ENCODE results near the gene CFAP97D1. TPM values are rescaled to one million over a fixed set of nuclear protein-coding genes. Genes with fewer than 3 reads are reported as not detected.

CFAP97D1 gene
- polyA plus RNA-seq, 1 donor (not counting 4 experiments of a cell fraction or from before 2014, with no cell fraction given) = not detected

DNA sequence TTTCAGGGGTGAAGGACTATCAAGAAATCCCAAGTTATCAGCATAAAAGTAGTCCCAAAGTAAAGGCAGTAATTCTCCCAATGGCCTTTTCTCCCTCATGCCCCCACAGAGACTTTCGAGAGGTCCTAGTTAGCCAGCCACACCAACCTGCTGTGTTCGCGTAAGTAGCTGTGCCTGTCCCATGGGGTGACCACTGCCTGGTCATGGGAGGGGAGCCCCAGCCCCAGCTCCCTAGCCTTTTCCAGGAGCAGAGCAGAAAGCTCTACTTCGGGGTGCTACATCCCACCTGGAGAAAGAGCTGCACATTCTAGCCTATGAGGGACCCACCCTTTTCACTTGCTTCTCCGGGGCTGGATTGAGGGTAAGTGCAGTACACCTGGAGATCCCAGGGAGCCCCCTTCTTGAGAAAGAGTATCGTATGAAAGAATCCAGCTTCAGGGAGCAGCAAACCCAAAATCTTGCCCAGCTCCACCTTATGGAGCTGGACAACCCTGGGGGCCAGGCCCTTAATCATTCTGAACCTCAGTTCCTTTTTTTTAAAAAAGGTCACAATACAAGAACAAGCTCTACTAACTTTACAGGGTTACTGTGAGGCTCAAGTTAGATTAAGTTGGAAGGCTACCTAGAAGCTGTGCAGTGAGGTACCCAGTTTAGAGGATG lies 13.1 kb upstream of the CFAP97D1 start:
- Histone ChIP-seq H2AFZ (ENCODE audit: control insufficient read depth, low read length) (no peak overlapping the region), H3K9ac (ENCODE audit: control insufficient read depth, extremely low read depth, insufficient read depth, low read length) (no peak overlapping the region), H3K9me1 (ENCODE audit: control insufficient read depth, extremely low read depth, insufficient read depth, low read length) (no peaks in the 10 kb centered on the region), H3K4me3 (ENCODE audit: control insufficient read depth in 2 of 3, extremely low read depth in 1 of 3, insufficient read depth in 2 of 3, low read depth in 1 of 3, low read length in 3 of 3) (no peak overlapping the region), H3K9me3 (ENCODE audit: control insufficient read depth, low read depth, low read length) (no peaks in the 10 kb centered on the region), H3K4me1 (ENCODE audit: control insufficient read depth, extremely low read depth, insufficient read depth, low read length) (no peaks in the 10 kb centered on the region), H3K27me3 (ENCODE audit: control insufficient read depth, extremely low read depth, insufficient read depth, low read length) (no peaks in the 10 kb centered on the region), H3K4me2 (ENCODE audit: control insufficient read depth, extremely low read depth, insufficient read depth, low read depth, low read length) (no peak overlapping the region), H3K27ac (ENCODE audit: control insufficient read depth, insufficient read depth, low read length) (no peak overlapping the region), H3K79me2 (ENCODE audit: control insufficient read depth, insufficient read depth, low read length) (no peaks in the 10 kb centered on the region), H3K36me3 (ENCODE audit: control insufficient read depth in 2 of 2, extremely low read depth in 1 of 2, insufficient read depth in 2 of 2, low read length in 2 of 2) (peaks cover 13 to 19% of the 10 kb centered on the region in 2 experiments), H4K20me1 (ENCODE audit: control insufficient read depth, extremely low read depth, insufficient read depth, low read length) (peaks cover 2% of the 10 kb centered on the region)
- dilution Hi-C loops (cut with MboI; ENCODE audit: extremely low pct_ligation_motif_present, low sequenced_read_pairs) = loop anchor here (5.0 kb wide), 1 partner anchor 70 kb away; no protein-coding TSS in a partner anchor
- no peak for DNase-seq (ENCODE audit: low read depth, low spot score)
- TF ChIP-seq EZH2 (IDR thresholded peaks at IDR 0.05; ENCODE audit: low read length) = no peak
- TF ChIP-seq, protein P1, sequence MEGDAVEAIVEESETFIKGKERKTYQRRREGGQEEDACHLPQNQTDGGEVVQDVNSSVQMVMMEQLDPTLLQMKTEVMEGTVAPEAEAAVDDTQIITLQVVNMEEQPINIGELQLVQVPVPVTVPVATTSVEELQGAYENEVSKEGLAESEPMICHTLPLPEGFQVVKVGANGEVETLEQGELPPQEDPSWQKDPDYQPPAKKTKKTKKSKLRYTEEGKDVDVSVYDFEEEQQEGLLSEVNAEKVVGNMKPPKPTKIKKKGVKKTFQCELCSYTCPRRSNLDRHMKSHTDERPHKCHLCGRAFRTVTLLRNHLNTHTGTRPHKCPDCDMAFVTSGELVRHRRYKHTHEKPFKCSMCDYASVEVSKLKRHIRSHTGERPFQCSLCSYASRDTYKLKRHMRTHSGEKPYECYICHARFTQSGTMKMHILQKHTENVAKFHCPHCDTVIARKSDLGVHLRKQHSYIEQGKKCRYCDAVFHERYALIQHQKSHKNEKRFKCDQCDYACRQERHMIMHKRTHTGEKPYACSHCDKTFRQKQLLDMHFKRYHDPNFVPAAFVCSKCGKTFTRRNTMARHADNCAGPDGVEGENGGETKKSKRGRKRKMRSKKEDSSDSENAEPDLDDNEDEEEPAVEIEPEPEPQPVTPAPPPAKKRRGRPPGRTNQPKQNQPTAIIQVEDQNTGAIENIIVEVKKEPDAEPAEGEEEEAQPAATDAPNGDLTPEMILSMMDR (optimal IDR thresholded peaks at IDR 0.05 in 1 of 3, IDR thresholded peaks at IDR 0.05 in 1 of 3, conservative IDR thresholded peaks at IDR 0.05 in 1 of 3; ENCODE audit: extremely low read depth in 1 of 3, insufficient read depth in 2 of 3, low read length in 3 of 3) = no peak
- no peak for FAIRE-seq

DNA sequence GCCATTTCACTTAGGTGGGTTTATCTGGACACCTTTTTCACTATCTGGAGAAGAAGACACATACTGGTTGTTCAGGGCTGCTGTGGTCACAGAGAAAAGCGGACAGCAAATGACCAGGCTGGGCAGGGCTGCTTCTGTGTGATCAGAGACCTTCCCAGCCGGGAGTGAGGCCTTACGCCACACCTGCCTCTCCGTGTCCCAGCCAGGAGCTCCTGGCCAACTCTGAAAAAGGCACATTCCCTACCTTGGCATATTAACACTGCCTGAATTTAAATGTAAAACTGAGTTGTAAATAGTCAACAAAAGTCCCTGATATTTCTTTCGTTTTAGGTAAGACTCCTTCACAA lies 12.5 kb upstream of the CFAP97D1 start:
- no peaks in the 10 kb centered on the region for H3K79me2 ChIP-seq (ENCODE audit: control insufficient read depth, insufficient read depth, low read length)
- no peaks in the 10 kb centered on the region for H3K27me3 ChIP-seq (ENCODE audit: control insufficient read depth, extremely low read depth, insufficient read depth, low read length)
- DNase-seq (ENCODE audit: low read depth, low spot score) (no peak), FAIRE-seq (no peak)
- dilution Hi-C loops (cut with MboI; ENCODE audit: extremely low pct_ligation_motif_present, low sequenced_read_pairs) = loop anchor here (5.0 kb wide), 1 partner anchor 70 kb away; no protein-coding TSS in a partner anchor
- no peak overlapping the region for H2AFZ ChIP-seq (ENCODE audit: control insufficient read depth, low read length)
- H3K4me3 ChIP-seq (ENCODE audit: control insufficient read depth in 2 of 3, extremely low read depth in 1 of 3, insufficient read depth in 2 of 3, low read depth in 1 of 3, low read length in 3 of 3) = no peak overlapping the region
- peaks cover 18 to 20% of the 10 kb centered on the region in 2 experiments for H3K36me3 ChIP-seq (ENCODE audit: control insufficient read depth in 2 of 2, extremely low read depth in 1 of 2, insufficient read depth in 2 of 2, low read length in 2 of 2)
- no peaks in the 10 kb centered on the region for H3K9me3 ChIP-seq (ENCODE audit: control insufficient read depth, low read depth, low read length)
- no peak overlapping the region for H3K9ac ChIP-seq (ENCODE audit: control insufficient read depth, extremely low read depth, insufficient read depth, low read length)
- H3K9me1 ChIP-seq (ENCODE audit: control insufficient read depth, extremely low read depth, insufficient read depth, low read length) = no peaks in the 10 kb centered on the region
- H3K27ac ChIP-seq (ENCODE audit: control insufficient read depth, insufficient read depth, low read length) = no peak overlapping the region
- H4K20me1 ChIP-seq (ENCODE audit: control insufficient read depth, extremely low read depth, insufficient read depth, low read length) = peaks cover 2% of the 10 kb centered on the region
- no peaks in the 10 kb centered on the region for H3K4me1 ChIP-seq (ENCODE audit: control insufficient read depth, extremely low read depth, insufficient read depth, low read length)
- no peak for TF ChIP-seq EZH2 (IDR thresholded peaks at IDR 0.05; ENCODE audit: low read length)
- TF ChIP-seq, protein P1 (optimal IDR thresholded peaks at IDR 0.05 in 1 of 3, IDR thresholded peaks at IDR 0.05 in 1 of 3, conservative IDR thresholded peaks at IDR 0.05 in 1 of 3; ENCODE audit: extremely low read depth in 1 of 3, insufficient read depth in 2 of 3, low read length in 3 of 3) = no peak
- no peak overlapping the region for H3K4me2 ChIP-seq (ENCODE audit: control insufficient read depth, extremely low read depth, insufficient read depth, low read depth, low read length)

All from keratinocyte (primary cell).